GM12865 (cell line): Measurements from ENCODE around the gene MLNR.

Experiments
- DNase-seq: peaks from one replicate; pipeline ENCODE4 v3.0.0; 2010; ENCODE audit warnings: low read depth
- H3K4me3 ChIP-seq: 2 replicates; pipeline ENCODE4 v1.5.1; 2011; ENCODE audit warnings: mild to moderate bottlenecking, low read depth, low read length, control low read depth
- TF ChIP-seq, protein P1 (sequence below): IDR thresholded peaks from 2 replicates; pipeline ENCODE4 v1.5.1; 2011; ENCODE audit warnings: low read length, control low read depth, low read depth, inconsistent platforms; ENCODE audit not compliant: insufficient read depth; ENCODE audit errors: missing control alignments

Gene MLNR, protein sequence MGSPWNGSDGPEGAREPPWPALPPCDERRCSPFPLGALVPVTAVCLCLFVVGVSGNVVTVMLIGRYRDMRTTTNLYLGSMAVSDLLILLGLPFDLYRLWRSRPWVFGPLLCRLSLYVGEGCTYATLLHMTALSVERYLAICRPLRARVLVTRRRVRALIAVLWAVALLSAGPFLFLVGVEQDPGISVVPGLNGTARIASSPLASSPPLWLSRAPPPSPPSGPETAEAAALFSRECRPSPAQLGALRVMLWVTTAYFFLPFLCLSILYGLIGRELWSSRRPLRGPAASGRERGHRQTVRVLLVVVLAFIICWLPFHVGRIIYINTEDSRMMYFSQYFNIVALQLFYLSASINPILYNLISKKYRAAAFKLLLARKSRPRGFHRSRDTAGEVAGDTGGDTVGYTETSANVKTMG

DNA sequence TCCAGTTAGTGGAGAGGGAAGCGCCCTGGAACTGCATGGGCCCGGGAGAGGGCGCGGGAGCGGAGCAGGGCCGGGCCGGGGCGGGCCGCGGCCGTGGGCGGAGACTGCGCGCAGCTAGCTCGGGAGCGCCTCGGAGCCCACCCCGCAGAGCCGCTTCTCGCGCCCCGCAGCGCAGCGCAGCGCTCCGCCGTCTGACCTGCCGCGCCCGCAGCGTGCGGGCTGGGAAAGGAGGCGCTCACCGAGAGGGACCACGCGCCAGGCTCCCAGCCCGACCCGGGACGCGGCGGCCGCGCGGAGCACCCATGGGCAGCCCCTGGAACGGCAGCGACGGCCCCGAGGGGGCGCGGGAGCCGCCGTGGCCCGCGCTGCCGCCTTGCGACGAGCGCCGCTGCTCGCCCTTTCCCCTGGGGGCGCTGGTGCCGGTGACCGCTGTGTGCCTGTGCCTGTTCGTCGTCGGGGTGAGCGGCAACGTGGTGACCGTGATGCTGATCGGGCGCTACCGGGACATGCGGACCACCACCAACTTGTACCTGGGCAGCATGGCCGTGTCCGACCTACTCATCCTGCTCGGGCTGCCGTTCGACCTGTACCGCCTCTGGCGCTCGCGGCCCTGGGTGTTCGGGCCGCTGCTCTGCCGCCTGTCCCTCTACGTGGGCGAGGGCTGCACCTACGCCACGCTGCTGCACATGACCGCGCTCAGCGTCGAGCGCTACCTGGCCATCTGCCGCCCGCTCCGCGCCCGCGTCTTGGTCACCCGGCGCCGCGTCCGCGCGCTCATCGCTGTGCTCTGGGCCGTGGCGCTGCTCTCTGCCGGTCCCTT, at the start of gene MLNR:
MLNR (plus strand) TSS at position 303 of the 820 bp plus-strand sequence; CDS start at position 303, 0 bp downstream.
- no peak within 1 kb of the TSS for H3K4me3 ChIP-seq
- DNase-seq: peak; percentile 11

DNA sequence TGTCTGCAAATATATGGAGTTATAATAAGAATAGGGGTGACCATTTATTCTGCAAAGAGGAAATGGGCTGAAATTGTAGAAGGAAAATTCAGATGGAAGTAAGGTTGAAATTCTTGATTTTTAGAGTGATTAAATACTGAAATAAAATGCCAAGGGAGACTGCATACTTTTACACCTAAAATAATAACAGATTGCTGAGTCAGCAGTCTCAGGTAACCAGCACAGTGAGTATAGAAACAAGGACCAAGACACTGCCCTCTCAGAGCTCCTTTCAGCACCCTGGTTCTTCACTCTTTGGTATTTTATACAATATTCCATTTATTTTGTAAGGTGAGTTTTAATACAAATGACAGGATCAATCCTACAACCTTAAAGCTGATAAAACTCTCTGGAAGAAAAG, 48.8 kb upstream of the MLNR start:
- H3K4me3 ChIP-seq: no peak overlapping the region
- TF ChIP-seq, protein P1, sequence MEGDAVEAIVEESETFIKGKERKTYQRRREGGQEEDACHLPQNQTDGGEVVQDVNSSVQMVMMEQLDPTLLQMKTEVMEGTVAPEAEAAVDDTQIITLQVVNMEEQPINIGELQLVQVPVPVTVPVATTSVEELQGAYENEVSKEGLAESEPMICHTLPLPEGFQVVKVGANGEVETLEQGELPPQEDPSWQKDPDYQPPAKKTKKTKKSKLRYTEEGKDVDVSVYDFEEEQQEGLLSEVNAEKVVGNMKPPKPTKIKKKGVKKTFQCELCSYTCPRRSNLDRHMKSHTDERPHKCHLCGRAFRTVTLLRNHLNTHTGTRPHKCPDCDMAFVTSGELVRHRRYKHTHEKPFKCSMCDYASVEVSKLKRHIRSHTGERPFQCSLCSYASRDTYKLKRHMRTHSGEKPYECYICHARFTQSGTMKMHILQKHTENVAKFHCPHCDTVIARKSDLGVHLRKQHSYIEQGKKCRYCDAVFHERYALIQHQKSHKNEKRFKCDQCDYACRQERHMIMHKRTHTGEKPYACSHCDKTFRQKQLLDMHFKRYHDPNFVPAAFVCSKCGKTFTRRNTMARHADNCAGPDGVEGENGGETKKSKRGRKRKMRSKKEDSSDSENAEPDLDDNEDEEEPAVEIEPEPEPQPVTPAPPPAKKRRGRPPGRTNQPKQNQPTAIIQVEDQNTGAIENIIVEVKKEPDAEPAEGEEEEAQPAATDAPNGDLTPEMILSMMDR: no peak
- DNase-seq: no peak

More for the DNA sequence above, at the start of gene MLNR:
- TF ChIP-seq, protein P1: peak; percentile 29

DNA sequence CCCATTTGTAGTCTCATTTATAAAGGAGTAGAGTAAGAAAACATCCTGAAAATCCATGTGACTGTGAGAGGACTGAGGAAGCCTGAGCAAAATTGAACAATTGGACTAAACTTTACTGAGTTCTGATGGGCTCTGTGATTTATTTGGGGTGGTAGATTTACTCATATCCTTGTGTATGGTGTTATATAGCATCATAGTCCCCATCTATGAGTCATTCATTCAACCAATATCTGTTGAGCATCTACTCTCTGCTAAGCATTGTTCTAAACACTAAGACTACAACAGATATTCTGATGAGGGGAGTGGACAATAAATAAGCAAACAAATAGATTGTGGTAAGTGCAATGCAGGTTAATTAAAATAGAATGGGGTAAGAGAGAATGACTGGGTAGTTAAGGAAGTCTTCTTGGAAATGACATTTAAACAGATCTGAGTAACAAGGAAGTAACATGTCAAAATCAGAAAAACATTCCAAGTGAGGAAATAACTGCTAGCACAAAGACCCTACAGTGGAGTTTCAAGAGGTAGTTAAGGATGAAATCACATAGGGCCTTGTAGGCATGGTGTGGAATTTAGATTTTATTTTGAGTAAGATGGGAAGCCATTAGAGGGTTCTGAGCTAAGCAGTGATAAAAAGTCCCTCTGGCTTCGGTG, 36.3 kb upstream of the MLNR start:
- no peak for DNase-seq
- TF ChIP-seq, protein P1: no peak

DNA sequence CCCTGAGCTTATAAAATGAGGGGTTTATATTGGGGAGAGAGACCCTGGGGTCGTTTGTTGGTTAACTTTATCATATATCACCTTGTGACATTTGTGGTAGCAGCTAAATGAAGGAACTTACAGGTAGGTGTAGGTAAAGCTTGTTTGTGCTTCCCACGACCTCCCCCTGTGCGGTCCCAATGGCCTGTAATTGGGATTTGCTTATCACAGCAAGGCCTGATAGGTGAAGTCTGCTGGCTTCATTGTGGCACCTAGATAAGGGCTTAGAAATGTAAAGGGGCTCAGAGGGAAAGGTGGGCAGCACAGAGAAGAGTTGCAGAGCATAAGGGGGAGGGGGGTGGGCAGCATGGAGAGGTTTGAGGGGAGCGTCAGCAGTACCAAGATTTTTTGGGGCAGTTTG, 35.5 kb upstream of the MLNR start:
- no peak for DNase-seq
- H3K4me3 ChIP-seq: no peak overlapping the region
- TF ChIP-seq, protein P1: no peak

More for the DNA sequence above, 36.3 kb upstream of the MLNR start:
- H3K4me3 ChIP-seq: no peak overlapping the region

DNA sequence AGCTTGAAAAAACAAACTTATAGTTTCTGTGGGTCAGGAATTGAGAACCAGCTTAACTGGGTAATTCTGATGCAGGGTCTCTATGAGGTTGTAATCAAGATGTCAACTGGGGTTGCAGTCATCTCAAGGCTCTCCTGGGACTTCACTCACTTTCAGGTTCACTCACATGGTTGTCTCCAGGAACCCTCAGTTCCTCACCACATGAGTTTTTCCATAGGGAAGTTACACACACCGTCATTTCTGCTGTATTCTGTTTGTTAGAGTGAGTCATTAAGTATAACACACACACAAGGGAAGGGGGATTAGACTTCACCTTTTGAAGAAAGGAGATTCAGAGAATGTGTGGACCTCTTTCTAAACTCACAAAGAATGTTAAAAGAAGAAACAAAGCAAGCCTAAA, 34.9 kb upstream of the MLNR start:
- DNase-seq: peak; percentile 15
- TF ChIP-seq, protein P1: no peak
- H3K4me3 ChIP-seq: no peak overlapping the region

DNA sequence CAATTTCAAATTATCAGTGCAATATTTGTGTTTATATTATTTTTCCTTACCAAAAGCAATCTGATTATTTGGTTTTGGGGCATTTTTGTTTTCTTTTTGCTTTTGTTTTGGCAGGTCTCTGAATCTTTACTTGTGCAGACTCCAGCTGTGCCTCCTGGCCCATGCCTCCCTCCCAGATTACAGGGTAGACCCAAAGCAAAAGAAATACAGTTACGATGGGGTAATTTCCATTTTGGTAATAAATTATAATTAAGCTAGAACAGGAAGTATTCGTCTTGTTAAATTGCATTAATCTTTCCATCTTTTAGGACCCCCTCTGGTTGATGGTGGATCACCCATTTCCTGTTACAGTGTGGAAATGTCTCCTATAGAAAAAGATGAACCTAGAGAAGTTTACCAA, 29.2 kb upstream of the MLNR start:
- no peak overlapping the region for H3K4me3 ChIP-seq
- TF ChIP-seq, protein P1: no peak
- DNase-seq: no peak
